ENCODE measurements around the gene GRIN1. TPM values are rescaled to one million over a fixed set of nuclear protein-coding genes. Genes with fewer than 3 reads are reported as not detected.

Gene GRIN1
- total and polyA plus RNA-seq, 2 donors (not counting 3 experiments of a cell fraction or from before 2014, with no cell fraction given): not detected

GRCh38 chr9:137173796-137174664 is 35.1 kb downstream of the GRIN1 start:
- Histone ChIP-seq H3K79me2 (ENCODE audit: control insufficient read depth, insufficient read depth, low read length) (no peaks in the 10 kb centered on the region), H3K9me1 (replicated peaks; ENCODE audit: control insufficient read depth, extremely low read depth, insufficient read depth, low read length) (no peaks in the 10 kb centered on the region), H3K9ac (replicated peaks; ENCODE audit: extremely low read depth, insufficient read depth, low read length) (no peak overlapping the region), H3K9me3 (replicated peaks; ENCODE audit: control insufficient read depth, insufficient read depth, low read length) (no peaks in the 10 kb centered on the region), H3K36me3 (ENCODE audit: control insufficient read depth in 2 of 2, extremely low read depth in 1 of 2, insufficient read depth in 2 of 2, low read length in 2 of 2) (peaks cover 0 to 3% of the 10 kb centered on the region in 2 experiments), H3K4me3 (replicated peaks in 1 of 3; ENCODE audit: insufficient read depth in 1 of 3, low read depth in 1 of 3, low read length in 3 of 3) (no peak overlapping the region), H3K4me1 (ENCODE audit: control insufficient read depth, extremely low read depth, insufficient read depth, low read length) (peaks cover 6% of the 10 kb centered on the region), H4K20me1 (replicated peaks; ENCODE audit: control insufficient read depth, extremely low read depth, insufficient read depth, low read length) (no peaks in the 10 kb centered on the region), H3K4me2 (ENCODE audit: insufficient read depth, low read length) (no peak overlapping the region), H3K27me3 (ENCODE audit: control insufficient read depth in 2 of 2, insufficient read depth in 2 of 2, low read length in 2 of 2) (peaks cover 10 to 13% of the 10 kb centered on the region in 2 experiments), H3K27ac (ENCODE audit: insufficient read depth, low read depth, low read length) (no peak overlapping the region), H2AFZ (ENCODE audit: low read depth, low read length) (no peak overlapping the region)
- dilution Hi-C loops (cut with MboI; ENCODE audit: extremely low pct_ligation_motif_present, low sequenced_read_pairs): no loop called here
- FAIRE-seq (no peak), DNase-seq (ENCODE audit: low read depth, low spot score) (no peak)
- TF ChIP-seq JUN (IDR thresholded peaks at IDR 0.05; ENCODE audit: borderline replicate concordance, insufficient read depth, insufficient read length, low read depth) (no peak), EZH2 (IDR thresholded peaks at IDR 0.05; ENCODE audit: borderline replicate concordance, low read depth, low read length, severe bottlenecking) (no peak), POLR2A (IDR thresholded peaks at IDR 0.05; ENCODE audit: low read depth, low read length) (no peak), MYC (IDR thresholded peaks at IDR 0.05; ENCODE audit: low read depth, low read length) (no peak), POLR2AphosphoS5 (IDR thresholded peaks at IDR 0.05; ENCODE audit: insufficient read depth, low read depth, low read length) (no peak), GATA2 (IDR thresholded peaks at IDR 0.05; ENCODE audit: insufficient read depth, insufficient read length, low read depth, low read length) (no peak), FOS (IDR thresholded peaks at IDR 0.05; ENCODE audit: borderline replicate concordance, insufficient read depth, low read length) (no peak), CTCF (IDR thresholded peaks at IDR 0.05; ENCODE audit: extremely low read depth in 1 of 2, insufficient read depth in 1 of 2, low read depth in 1 of 2, low read length in 2 of 2) (no peak)
- TF ChIP-seq, protein P1, sequence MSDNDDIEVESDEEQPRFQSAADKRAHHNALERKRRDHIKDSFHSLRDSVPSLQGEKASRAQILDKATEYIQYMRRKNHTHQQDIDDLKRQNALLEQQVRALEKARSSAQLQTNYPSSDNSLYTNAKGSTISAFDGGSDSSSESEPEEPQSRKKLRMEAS (IDR thresholded peaks at IDR 0.05; ENCODE audit: insufficient read depth, insufficient read length): no peak
- POLR2A ChIA-PET: no interaction called here
- CTCF ChIA-PET: interaction anchor here (0.8 to 3.6 kb wide), 3 partner anchors 15 to 63 kb away, joined by 3 to 26 read pairs (median 3); partner anchors contain the start of gene RNF224
- intact Hi-C loops (cut with micrococcal nuclease): no loop called here
- BruUV-seq (replicated peaks): no TSS peak
